Activated CD4-positive, alpha-beta T cell treated with anti-CD3 and anti-CD28 coated beads, Interleukin-2, amount 10 ng/mL, durations not matched to agents 24 days and 14 days (primary cell): ENCODE results near the gene HPGD. TPM values are rescaled to one million over a fixed set of nuclear protein-coding genes. Genes with fewer than 3 reads are reported as not detected.

Source experiments
- DNase-seq: peaks from one replicate; pipeline ENCODE4 v3.0.0; 2022
- H3K27ac Mint-ChIP-seq: one replicate; pipeline ENCODE4 v1.8.0; 2022; ENCODE audit warnings: mild to moderate bottlenecking, mixed read lengths
- H3K27me3 Mint-ChIP-seq: one replicate; pipeline ENCODE4 v1.8.0; 2022; ENCODE audit warnings: mixed read lengths
- H3K36me3 Mint-ChIP-seq: one replicate; pipeline ENCODE4 v1.8.0; 2022; ENCODE audit warnings: low read depth, mild to moderate bottlenecking, mixed read lengths
- H3K4me1 Mint-ChIP-seq: one replicate; pipeline ENCODE4 v1.8.0; 2021; ENCODE audit warnings: mixed read lengths
- H3K4me3 Mint-ChIP-seq: one replicate; pipeline ENCODE4 v1.8.0; 2022; ENCODE audit warnings: mild to moderate bottlenecking, moderate library complexity, mixed read lengths
- H3K9me3 Mint-ChIP-seq: one replicate; pipeline ENCODE4 v1.8.0; 2021; ENCODE audit warnings: mixed read lengths
- intact Hi-C: fragments of 100-400 bp; cut with micrococcal nuclease; formaldehyde crosslinking; loops from one replicate; pipeline ENCODE4 v1.15.1; 2023
- total RNA-seq: library from RNA; stranded (reverse); gene quantifications from 2 replicates; pipeline ENCODE4 v1.2.3, GENCODE V29; 2022

HPGD gene
- total RNA-seq, result 1.1 and 1.4 TPM in 2 replicates

GRCh38 chr4:174522183-174523024 is at the start of gene HPGD:
HPGD (minus strand) TSS chr4:174522488; CDS start chr4:174522451, 37 bp downstream.
- peak within 1 kb of the TSS; percentile 82 for H3K4me3 Mint-ChIP-seq
- H3K27me3 Mint-ChIP-seq, result peaks cover 45% of the 10 kb centered on the region
- peaks cover 12% of the 10 kb centered on the region for H3K4me1 Mint-ChIP-seq
- no peaks in the 10 kb centered on the region for H3K9me3 Mint-ChIP-seq
- H3K36me3 Mint-ChIP-seq, result no peaks in the 10 kb centered on the region
- DNase-seq, result peak; percentile 87
- H3K27ac Mint-ChIP-seq, result peak within 1 kb of the TSS; percentile 38
- intact Hi-C loops, result loop anchor here (2.0 to 10.0 kb wide), 4 partner anchors 16 to 1800 kb away; no protein-coding TSS in a partner anchor

- Mint-ChIP-seq H3K27me3 (peaks cover 2% of the 10 kb centered on the region), H3K4me1 (no peaks in the 10 kb centered on the region), H3K4me3 (no peak overlapping the region), H3K9me3 (no peaks in the 10 kb centered on the region), H3K27ac (no peak overlapping the region), H3K36me3 (no peaks in the 10 kb centered on the region)
- no peak for DNase-seq
- intact Hi-C loops, result no loop called here
Measured at GRCh38 chr4:174564529-174564928, 42.2 kb upstream of the HPGD start.

GRCh38 chr4:174563399-174563798 is 41.1 kb upstream of the HPGD start:
- intact Hi-C loops, result no loop called here
- no peaks in the 10 kb centered on the region for H3K9me3 Mint-ChIP-seq

GRCh38 chr4:174561560-174561959 is 39.3 kb upstream of the HPGD start:
- Mint-ChIP-seq H3K27me3 (peaks cover 2% of the 10 kb centered on the region), H3K9me3 (no peaks in the 10 kb centered on the region), H3K36me3 (no peaks in the 10 kb centered on the region), H3K4me1 (no peaks in the 10 kb centered on the region), H3K4me3 (no peak overlapping the region), H3K27ac (no peak overlapping the region)
- no peak for DNase-seq
- intact Hi-C loops, result no loop called here

More at GRCh38 chr4:174563399-174563798, 41.1 kb upstream of the HPGD start:
- Mint-ChIP-seq H3K27me3 (peaks cover 2% of the 10 kb centered on the region), H3K36me3 (no peaks in the 10 kb centered on the region), H3K4me1 (no peaks in the 10 kb centered on the region), H3K4me3 (no peak overlapping the region), H3K27ac (no peak overlapping the region)
- DNase-seq, result no peak

GRCh38 chr4:174559894-174560293 is 37.6 kb upstream of the HPGD start:
- no peak overlapping the region for H3K27ac Mint-ChIP-seq
- H3K4me1 Mint-ChIP-seq, result no peaks in the 10 kb centered on the region
- intact Hi-C loops, result no loop called here
- no peak for DNase-seq
- H3K27me3 Mint-ChIP-seq, result peaks cover 2% of the 10 kb centered on the region
- H3K4me3 Mint-ChIP-seq, result no peak overlapping the region
- no peaks in the 10 kb centered on the region for H3K9me3 Mint-ChIP-seq
- no peaks in the 10 kb centered on the region for H3K36me3 Mint-ChIP-seq

- Mint-ChIP-seq H3K9me3 (peaks cover 5% of the 10 kb centered on the region), H3K27me3 (no peaks in the 10 kb centered on the region), H3K27ac (no peak overlapping the region), H3K36me3 (no peaks in the 10 kb centered on the region), H3K4me3 (no peak overlapping the region), H3K4me1 (no peaks in the 10 kb centered on the region)
- no peak for DNase-seq
- intact Hi-C loops, result no loop called here
Measured at GRCh38 chr4:174555789-174556630, 33.7 kb upstream of the HPGD start.

- Mint-ChIP-seq H3K27ac (no peak overlapping the region), H3K36me3 (no peaks in the 10 kb centered on the region), H3K4me3 (no peak overlapping the region), H3K4me1 (no peaks in the 10 kb centered on the region), H3K27me3 (no peaks in the 10 kb centered on the region), H3K9me3 (peaks cover 6% of the 10 kb centered on the region)
- intact Hi-C loops, result no loop called here
- no peak for DNase-seq
Measured at GRCh38 chr4:174554231-174554728, 32.0 kb upstream of the HPGD start.

GRCh38 chr4:174553828-174554227 is 31.5 kb upstream of the HPGD start:
- Mint-ChIP-seq H3K36me3 (no peaks in the 10 kb centered on the region), H3K4me3 (no peak overlapping the region), H3K9me3 (peaks cover 6% of the 10 kb centered on the region), H3K4me1 (no peaks in the 10 kb centered on the region), H3K27me3 (no peaks in the 10 kb centered on the region), H3K27ac (no peak overlapping the region)
- intact Hi-C loops, result no loop called here
- no peak for DNase-seq

- H3K36me3 Mint-ChIP-seq, result no peaks in the 10 kb centered on the region
- H3K4me3 Mint-ChIP-seq, result no peak overlapping the region
- no peaks in the 10 kb centered on the region for H3K27me3 Mint-ChIP-seq
- no peak overlapping the region for H3K27ac Mint-ChIP-seq
- no peaks in the 10 kb centered on the region for H3K4me1 Mint-ChIP-seq
- no peak for DNase-seq
- intact Hi-C loops, result no loop called here
- H3K9me3 Mint-ChIP-seq, result peaks cover 6% of the 10 kb centered on the region
Measured at GRCh38 chr4:174553031-174553430, 30.7 kb upstream of the HPGD start.

- intact Hi-C loops, result no loop called here
- Mint-ChIP-seq H3K4me1 (no peaks in the 10 kb centered on the region), H3K9me3 (peaks cover 6% of the 10 kb centered on the region), H3K4me3 (no peak overlapping the region), H3K27me3 (no peaks in the 10 kb centered on the region), H3K36me3 (no peaks in the 10 kb centered on the region), H3K27ac (no peak overlapping the region)
- no peak for DNase-seq
Measured at GRCh38 chr4:174550541-174550940, 28.3 kb upstream of the HPGD start.

- Mint-ChIP-seq H3K9me3 (peaks cover 6% of the 10 kb centered on the region), H3K36me3 (no peaks in the 10 kb centered on the region), H3K4me1 (no peaks in the 10 kb centered on the region), H3K27ac (no peak overlapping the region), H3K4me3 (no peak overlapping the region), H3K27me3 (no peaks in the 10 kb centered on the region)
- intact Hi-C loops, result no loop called here
- no peak for DNase-seq
Measured at GRCh38 chr4:174549721-174550120, 27.4 kb upstream of the HPGD start.

- no peaks in the 10 kb centered on the region for H3K9me3 Mint-ChIP-seq
- H3K4me3 Mint-ChIP-seq, result no peak overlapping the region
- no peaks in the 10 kb centered on the region for H3K4me1 Mint-ChIP-seq
- intact Hi-C loops, result no loop called here
- no peaks in the 10 kb centered on the region for H3K27me3 Mint-ChIP-seq
- no peak overlapping the region for H3K27ac Mint-ChIP-seq
- no peak for DNase-seq
- H3K36me3 Mint-ChIP-seq, result no peaks in the 10 kb centered on the region
Measured at GRCh38 chr4:174545268-174545667, 23.0 kb upstream of the HPGD start.

GRCh38 chr4:174544496-174544895 is 22.2 kb upstream of the HPGD start:
- Mint-ChIP-seq H3K27me3 (no peaks in the 10 kb centered on the region), H3K36me3 (no peaks in the 10 kb centered on the region), H3K4me3 (no peak overlapping the region), H3K9me3 (no peaks in the 10 kb centered on the region), H3K27ac (no peak overlapping the region), H3K4me1 (peaks cover under 1% of the 10 kb centered on the region)
- intact Hi-C loops, result no loop called here
- no peak for DNase-seq

- DNase-seq, result no peak
- intact Hi-C loops, result no loop called here
- Mint-ChIP-seq H3K4me3 (no peak overlapping the region), H3K9me3 (no peaks in the 10 kb centered on the region), H3K36me3 (no peaks in the 10 kb centered on the region), H3K27ac (no peak overlapping the region), H3K4me1 (peaks cover 9% of the 10 kb centered on the region), H3K27me3 (no peaks in the 10 kb centered on the region)
Measured at GRCh38 chr4:174540175-174540574, 17.9 kb upstream of the HPGD start.
